M059J (cell line): ENCODE results near the gene CORO1C. TPM values are rescaled to one million over a fixed set of nuclear protein-coding genes. Genes with fewer than 3 reads are reported as not detected.
"Not testable (repeated sequence)": the region's sequence is repeated elsewhere in the genome, so short reads cannot be mapped to it uniquely, and the experiment has no call there.

Source experiments
- DNase-seq: peaks from one replicate; pipeline ENCODE4 v3.0.0-alpha.2; 2012; ENCODE audit warnings: low read depth
- total RNA-seq: library from RNA; depleted of rRNA; stranded (reverse); fragments of >200 nt; shearing (Covaris generic); gene quantifications from 2 replicates; pipeline ENCODE4 v1.2.3, GENCODE V29; 2014

The CORO1C gene
- total RNA-seq, 1 experiment from 2014 or later = 171 TPM

GRCh38 chr12:108753976-108754375 lies 22.7 kb upstream of the CORO1C start:
- no peak for DNase-seq

- DNase-seq = no peak
Measured at GRCh38 chr12:108752387-108752786, 21.1 kb upstream of the CORO1C start.

- no peak for DNase-seq
Measured at GRCh38 chr12:108751821-108752220, 20.5 kb upstream of the CORO1C start.

- DNase-seq = not testable (repeated sequence)
Measured at GRCh38 chr12:108751003-108751402, 19.7 kb upstream of the CORO1C start.

GRCh38 chr12:108750526-108750925 lies 19.2 kb upstream of the CORO1C start:
- no peak for DNase-seq

GRCh38 chr12:108747563-108747962 lies 16.2 kb upstream of the CORO1C start:
- no peak for DNase-seq

- DNase-seq = no peak
Measured at GRCh38 chr12:108745641-108746040, 14.3 kb upstream of the CORO1C start.

- DNase-seq = no peak
Measured at GRCh38 chr12:108744021-108744897, 12.9 kb upstream of the CORO1C start.

GRCh38 chr12:108738170-108738569 lies 6.9 kb upstream of the CORO1C start:
- no peak for DNase-seq

- no peak for DNase-seq
Measured at GRCh38 chr12:108735855-108736254, 4.5 kb upstream of the CORO1C start.

GRCh38 chr12:108734200-108734906 lies 3.0 kb upstream of the CORO1C start:
- DNase-seq = peak; percentile 93

- DNase-seq = not testable (repeated sequence)
Measured at GRCh38 chr12:108733230-108733531, 1.9 kb upstream of the CORO1C start.

GRCh38 chr12:108732489-108733229 lies 1.3 kb upstream of the CORO1C start:
- DNase-seq = no peak

GRCh38 chr12:108731866-108732461 lies 646 bp upstream of the CORO1C start:
- peak; percentile 95 for DNase-seq

- peak; percentile 87 for DNase-seq
Measured at GRCh38 chr12:108730365-108731104, 783 bp downstream of the CORO1C start.

- DNase-seq = peak; percentile 67
Measured at GRCh38 chr12:108729612-108730364, 1.5 kb downstream of the CORO1C start.

GRCh38 chr12:108728820-108729611 lies 2.3 kb downstream of the CORO1C start:
- peak; percentile 52 for DNase-seq

- DNase-seq = no peak
Measured at GRCh38 chr12:108727868-108728735, 3.2 kb downstream of the CORO1C start.

- no peak for DNase-seq
Measured at GRCh38 chr12:108727161-108727560, 4.2 kb downstream of the CORO1C start.
